ENCODE measurements around the gene STAG1. TPM values are rescaled to one million over a fixed set of nuclear protein-coding genes. Genes with fewer than 3 reads are reported as not detected.

Gene STAG1
- total and polyA plus RNA-seq, 2 of the 13 experiments (the other 11 are each of a cell fraction or from before 2014, with no cell fraction given), result 6.2 to 25.9 TPM

GRCh38 chr3:136734382-136735070, 17.7 kb downstream of the STAG1 start:
- 61% methylated on average over 3 of the region's 3 CpGs for whole genome bisulfite sequencing (ENCODE audit: low lambda C conversion rate)
- ChIA-PET POLR2A (no interaction called here), CTCF (ENCODE audit: low intra/inter-chr PET ratio, low total read pairs) (interaction anchor here (1.2 kb wide), 1 partner anchor 17 kb away, joined by 4 read pairs; the partner anchor contains the start of gene STAG1)
- no peak overlapping the region; a peak in 1 of 6 replicates for H3K4me3 ChIP-seq (replicated peaks in 1 of 3; ENCODE audit: insufficient read depth in 1 of 3, low read depth in 2 of 3, low read length in 3 of 3)
- FAIRE-seq, result no peak
- in situ Hi-C loops (cut with HindIII; ENCODE audit: extremely low pct_ligation_motif_present, low pct_unique_long_range_greater_than_20kb), result loop anchor here (25.0 kb wide), 1 partner anchor 172 kb away; no protein-coding TSS in a partner anchor
- peak; percentile 59 for DNase-seq (ENCODE audit: low spot score)
- no peaks in the 10 kb centered on the region for H3K27me3 ChIP-seq (ENCODE audit: control insufficient read depth in 1 of 2, insufficient read depth in 2 of 2, low read length in 2 of 2)
- H2AFZ ChIP-seq (ENCODE audit: low read length), result no peak overlapping the region
- peak; percentile 69 for ATAC-seq
- H3K9me3 ChIP-seq (ENCODE audit: low read length), result no peaks in the 10 kb centered on the region
- intact Hi-C loops (cut with micrococcal nuclease; ENCODE audit: unreplicated experiment), result loop anchor here (5.0 kb wide), 1 partner anchor 107 kb away; no protein-coding TSS in a partner anchor
- H3K79me2 ChIP-seq (ENCODE audit: insufficient read depth, low read length), result peaks cover 85% of the 10 kb centered on the region
- peaks cover 60% of the 10 kb centered on the region for H3K4me1 ChIP-seq (ENCODE audit: insufficient read depth, low read length)
- peak overlapping the region; percentile 42 for H3K27ac ChIP-seq (ENCODE audit: extremely low read length, insufficient read depth, low read length)
- BruUV-seq (replicated peaks), result no TSS peak
- H4K20me1 ChIP-seq (ENCODE audit: insufficient read depth, low read length), result peaks cover 5% of the 10 kb centered on the region; the same call in 1 of the 2 replicates
- no peaks in the 10 kb centered on the region; a peak in 1 of 5 replicates for H3K36me3 ChIP-seq (replicated peaks in 1 of 2; ENCODE audit: control insufficient read depth in 1 of 2, insufficient read depth in 2 of 2, low read length in 2 of 2)
- peak overlapping the region; percentile 31; the same call in 1 of the 2 replicates for H3K9ac ChIP-seq (ENCODE audit: insufficient read depth, low read depth, low read length)
- H3K4me2 ChIP-seq (ENCODE audit: low read depth, low read length), result peak overlapping the region; percentile 38
- TF ChIP-seq SOX13 (IDR thresholded peaks at IDR 0.05) (no peak), SOX13 (CRISPR knock-in tag; conservative IDR thresholded peaks at IDR 0.05 in 1 of 2, IDR thresholded peaks at IDR 0.05 in 1 of 2) (peak in 1 of 2 experiments; percentile 89; a peak in 2 of 4 replicates), CTCF (CRISPR knock-in tag; IDR thresholded peaks at IDR 0.05) (peak; percentile 37), ZNF414 (CRISPR knock-in tag; IDR thresholded peaks at IDR 0.05) (no peak), CREBL2 (CRISPR knock-in tag; IDR thresholded peaks at IDR 0.05; ENCODE audit: borderline replicate concordance) (no peak), NR2F6 (IDR thresholded peaks at IDR 0.05) (no peak), NR2F6 (CRISPR knock-in tag; IDR thresholded peaks at IDR 0.05) (0 out of 2 replicates have a peak, but pooled peaks have one; percentile 15), DNMT3B (CRISPR knock-in tag; conservative IDR thresholded peaks at IDR 0.05) (no peak), GATAD2A (CRISPR knock-in tag; IDR thresholded peaks at IDR 0.05) (peak; percentile 29; the same call in 1 of the 2 replicates), SOX5 (CRISPR knock-in tag; IDR thresholded peaks at IDR 0.05; ENCODE audit: borderline replicate concordance) (peak; percentile 76; the same call in 1 of the 2 replicates), CBFB (CRISPR knock-in tag; IDR thresholded peaks at IDR 0.05) (no peak), SAP130 (CRISPR knock-in tag; IDR thresholded peaks at IDR 0.05; ENCODE audit: low read depth) (0 out of 2 replicates have a peak, but pooled peaks have one; percentile 16), ZNF512 (CRISPR knock-in tag; IDR thresholded peaks at IDR 0.05) (no peak), SOX6 (IDR thresholded peaks at IDR 0.05) (no peak), SOX6 (CRISPR knock-in tag; IDR thresholded peaks at IDR 0.05) (peak; percentile 84), ZNF652 (CRISPR knock-in tag; IDR thresholded peaks at IDR 0.05; ENCODE audit: borderline replicate concordance, low read depth) (peak; percentile 42; the same call in 1 of the 2 replicates), RXRA (CRISPR knock-in tag; IDR thresholded peaks at IDR 0.05) (no peak), NR2F2 (IDR thresholded peaks at IDR 0.05; ENCODE audit: borderline replicate concordance, low read depth) (0 out of 2 replicates have a peak, but pooled peaks have one; percentile 17), HOXA3 (CRISPR knock-in tag; IDR thresholded peaks at IDR 0.05) (no peak)

Data from HepG2 (cell line).